SK-N-SH treated with all-trans-retinoic acid at 6 μM for 48 hours (cell line): Measurements from ENCODE around the gene MAOA.

Experiments used
- ARNTL ChIP-seq: fragments of 450-650 bp; formaldehyde crosslinking; IDR thresholded peaks from 2 replicates; pipeline ENCODE4 v1.5.0; 2020; ENCODE audit warnings: low read depth, mild to moderate bottlenecking, moderate library complexity, borderline replicate concordance
- OSR1 ChIP-seq: fragments of 250-450 bp; sonication (Bioruptor Pico); IDR thresholded peaks from 2 replicates; pipeline ENCODE4 v1.8.0; 2022; ENCODE audit warnings: moderate library complexity, mild to moderate bottlenecking, inconsistent platforms
- TF ChIP-seq, protein P1 (sequence below): fragments of 250-450 bp; sonication (Bioruptor Pico); IDR thresholded peaks from 2 replicates; pipeline ENCODE4 v1.5.1; 2020; ENCODE audit warnings: low read depth, mild to moderate bottlenecking, moderate library complexity
- TF ChIP-seq, protein P2 (sequence below): fragments of 250-450 bp; sonication (Bioruptor Pico); IDR thresholded peaks from 2 replicates; pipeline ENCODE4 v1.8.0; 2020; ENCODE audit warnings: mild to moderate bottlenecking, moderate library complexity, borderline replicate concordance

DNA sequence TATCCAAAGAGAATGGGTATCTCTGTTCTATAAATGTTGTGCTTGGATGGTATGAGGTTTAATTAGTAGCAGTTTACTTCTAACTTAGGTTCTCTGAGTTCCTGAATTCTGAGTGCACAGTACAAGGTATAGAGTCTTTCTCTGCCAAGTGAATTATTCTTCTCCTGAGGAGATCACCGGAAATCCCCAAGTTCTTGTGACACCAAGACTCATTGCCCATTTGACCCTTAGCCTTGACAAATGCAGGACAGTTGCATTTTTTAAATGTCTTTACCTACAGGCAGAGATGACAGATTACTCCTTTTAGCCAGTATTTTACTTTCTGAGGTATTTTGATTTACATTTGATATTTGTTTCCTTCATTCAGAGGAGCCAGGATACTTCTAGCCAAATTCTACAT, 72.9 kb downstream of the MAOA start:
- TF ChIP-seq, protein P1, sequence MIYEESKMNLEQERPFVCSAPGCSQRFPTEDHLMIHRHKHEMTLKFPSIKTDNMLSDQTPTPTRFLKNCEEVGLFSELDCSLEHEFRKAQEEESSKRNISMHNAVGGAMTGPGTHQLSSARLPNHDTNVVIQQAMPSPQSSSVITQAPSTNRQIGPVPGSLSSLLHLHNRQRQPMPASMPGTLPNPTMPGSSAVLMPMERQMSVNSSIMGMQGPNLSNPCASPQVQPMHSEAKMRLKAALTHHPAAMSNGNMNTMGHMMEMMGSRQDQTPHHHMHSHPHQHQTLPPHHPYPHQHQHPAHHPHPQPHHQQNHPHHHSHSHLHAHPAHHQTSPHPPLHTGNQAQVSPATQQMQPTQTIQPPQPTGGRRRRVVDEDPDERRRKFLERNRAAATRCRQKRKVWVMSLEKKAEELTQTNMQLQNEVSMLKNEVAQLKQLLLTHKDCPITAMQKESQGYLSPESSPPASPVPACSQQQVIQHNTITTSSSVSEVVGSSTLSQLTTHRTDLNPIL = no peak
- TF ChIP-seq OSR1 (CRISPR knock-in tag) (no peak), ARNTL (CRISPR knock-in tag) (no peak)
- TF ChIP-seq, protein P2, sequence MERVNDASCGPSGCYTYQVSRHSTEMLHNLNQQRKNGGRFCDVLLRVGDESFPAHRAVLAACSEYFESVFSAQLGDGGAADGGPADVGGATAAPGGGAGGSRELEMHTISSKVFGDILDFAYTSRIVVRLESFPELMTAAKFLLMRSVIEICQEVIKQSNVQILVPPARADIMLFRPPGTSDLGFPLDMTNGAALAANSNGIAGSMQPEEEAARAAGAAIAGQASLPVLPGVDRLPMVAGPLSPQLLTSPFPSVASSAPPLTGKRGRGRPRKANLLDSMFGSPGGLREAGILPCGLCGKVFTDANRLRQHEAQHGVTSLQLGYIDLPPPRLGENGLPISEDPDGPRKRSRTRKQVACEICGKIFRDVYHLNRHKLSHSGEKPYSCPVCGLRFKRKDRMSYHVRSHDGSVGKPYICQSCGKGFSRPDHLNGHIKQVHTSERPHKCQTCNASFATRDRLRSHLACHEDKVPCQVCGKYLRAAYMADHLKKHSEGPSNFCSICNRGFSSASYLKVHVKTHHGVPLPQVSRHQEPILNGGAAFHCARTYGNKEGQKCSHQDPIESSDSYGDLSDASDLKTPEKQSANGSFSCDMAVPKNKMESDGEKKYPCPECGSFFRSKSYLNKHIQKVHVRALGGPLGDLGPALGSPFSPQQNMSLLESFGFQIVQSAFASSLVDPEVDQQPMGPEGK (CRISPR knock-in tag) = no peak
